Activated B cell treated with CpG ODN at 0.5 μM for 24 hours (primary cell): ENCODE measurements around the gene GPR17. TPM values are rescaled to one million over a fixed set of nuclear protein-coding genes. Genes with fewer than 3 reads are reported as not detected.

ENCODE experiments used
- ATAC-seq: fragments of 200-7000 bp; cut with Tn5 transposase; one replicate; pipeline ENCODE4 v1.10.0; 2021; ENCODE audit warnings: low read depth, mild to moderate bottlenecking, moderate library complexity
- CTCF ChIA-PET: fragments of 350-600 bp; sonication (Branson Sonifier 250); formaldehyde crosslinking; loops from one replicate; lab custom pipeline; 2021; ENCODE audit warnings: antibody characterized with exemption; lab: Charles Lee
- POLR2A ChIA-PET: fragments of 350-600 bp; sonication (Branson Sonifier 250); formaldehyde crosslinking; loops from one replicate; lab custom pipeline; 2021; ENCODE audit warnings: antibody characterized with exemption; lab: Charles Lee
- DNase-seq: peaks from one replicate; pipeline ENCODE4 v3.0.0; 2022
- H3K27ac Mint-ChIP-seq: one replicate; pipeline ENCODE4 v1.8.0; 2020; ENCODE audit warnings: mixed read lengths
- H3K27me3 Mint-ChIP-seq: one replicate; pipeline ENCODE4 v1.8.0; 2021; ENCODE audit warnings: mixed read lengths
- H3K36me3 Mint-ChIP-seq: one replicate; pipeline ENCODE4 v1.8.0; 2021; ENCODE audit warnings: low read depth, mixed read lengths
- H3K4me1 Mint-ChIP-seq: one replicate; pipeline ENCODE4 v1.8.0; 2021; ENCODE audit warnings: mixed read lengths
- H3K4me3 Mint-ChIP-seq: one replicate; pipeline ENCODE4 v1.8.0; 2020; ENCODE audit warnings: mild to moderate bottlenecking, mixed read lengths
- H3K9me3 Mint-ChIP-seq: one replicate; pipeline ENCODE4 v1.8.0; 2020; ENCODE audit warnings: mixed read lengths
- CTCF ChIP-seq: fragments of 200-600 bp; IDR thresholded peaks from one replicate; pipeline ENCODE4 v1.8.0; 2022; ENCODE audit warnings: antibody characterized with exemption, mild to moderate bottlenecking
- intact Hi-C: fragments of 100-400 bp; cut with micrococcal nuclease; formaldehyde crosslinking; loops from one replicate; pipeline ENCODE4 v1.15.1; 2024
- total RNA-seq: library from RNA; stranded (reverse); gene quantifications from 2 replicates; pipeline ENCODE4 v1.2.3, GENCODE V29; 2022

GPR17 gene
- total RNA-seq, 1 donor from 2014 or later = not detected

- no peak overlapping the region for H3K4me3 Mint-ChIP-seq
- H3K4me1 Mint-ChIP-seq = peaks cover 63% of the 10 kb centered on the region
- intact Hi-C loops = no loop called here
- ChIA-PET POLR2A (interaction anchor here (1.5 to 4.5 kb wide), 4 partner anchors 11 to 60 kb away, joined by 5 to 34 read pairs (median 6); partner anchors contain the start of gene SFT2D3), CTCF (interaction anchor here (1.0 to 11.3 kb wide), 8 partner anchors 22 to 161 kb away, joined by 3 to 289 read pairs (median 5); partner anchors contain the start of gene IWS1)
- ATAC-seq = no peak
- TF ChIP-seq CTCF = no peak
- DNase-seq = no peak
- no peaks in the 10 kb centered on the region for H3K36me3 Mint-ChIP-seq
- H3K27me3 Mint-ChIP-seq = no peaks in the 10 kb centered on the region
- H3K9me3 Mint-ChIP-seq = no peaks in the 10 kb centered on the region
- no peak overlapping the region for H3K27ac Mint-ChIP-seq
These were observed 4.9 kb downstream of the GPR17 start for GRCh38 chr2:127650785-127651380.

- POLR2A ChIA-PET = interaction anchor here (1.5 to 4.5 kb wide), 3 partner anchors 19 to 60 kb away, joined by 5 to 34 read pairs (median 7); partner anchors contain the start of gene SFT2D3
- ATAC-seq (no peak), DNase-seq (no peak)
- CTCF ChIA-PET = interaction anchor here (1.2 to 11.3 kb wide), 2 partner anchors 11 to 58 kb away, joined by 3 to 289 read pairs; no protein-coding TSS in a partner anchor
- Mint-ChIP-seq H3K4me3 (no peak overlapping the region), H3K9me3 (no peaks in the 10 kb centered on the region), H3K27ac (no peak overlapping the region), H3K4me1 (peaks cover 61% of the 10 kb centered on the region), H3K27me3 (no peaks in the 10 kb centered on the region), H3K36me3 (no peaks in the 10 kb centered on the region)
- no peak for TF ChIP-seq CTCF
- intact Hi-C loops = no loop called here
These were observed 5.4 kb downstream of the GPR17 start for GRCh38 chr2:127651381-127651809.

DNA sequence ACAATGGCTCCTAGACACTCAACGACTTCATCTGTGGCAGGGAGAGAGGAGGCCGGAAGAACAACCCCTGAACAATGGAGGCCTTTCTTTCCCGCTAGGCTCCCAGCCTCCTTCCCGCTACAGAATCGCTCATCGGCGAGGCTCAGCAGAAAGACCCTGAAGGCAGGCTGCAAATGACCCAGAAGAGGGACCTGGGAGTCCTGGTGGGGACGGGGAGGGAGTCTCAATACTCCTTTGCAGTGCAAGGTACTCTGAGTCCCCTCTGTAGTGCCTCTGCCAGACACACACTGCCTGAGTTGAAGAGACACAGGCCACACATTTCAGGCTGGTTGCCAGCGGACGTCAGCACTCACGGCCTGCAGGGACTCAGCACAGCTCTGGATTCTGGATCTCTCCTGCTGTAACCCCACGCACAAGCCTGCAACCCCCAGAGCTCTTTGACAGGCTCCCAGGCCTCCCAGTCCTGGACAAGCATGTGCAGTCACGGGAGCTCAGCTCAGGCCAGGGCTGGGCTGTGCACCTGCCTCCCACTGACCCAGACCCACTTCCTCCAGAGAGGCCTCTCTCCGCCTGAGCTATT is 6.1 kb downstream of the GPR17 start:
- no peak overlapping the region for H3K27ac Mint-ChIP-seq
- CTCF ChIA-PET = interaction anchor here (0.9 to 11.3 kb wide), 4 partner anchors 12 to 161 kb away, joined by 3 to 289 read pairs (median 3); no protein-coding TSS in a partner anchor
- intact Hi-C loops = no loop called here
- DNase-seq (no peak), ATAC-seq (peak; percentile 44)
- H3K9me3 Mint-ChIP-seq = no peaks in the 10 kb centered on the region
- H3K4me1 Mint-ChIP-seq = peaks cover 57% of the 10 kb centered on the region
- no peaks in the 10 kb centered on the region for H3K36me3 Mint-ChIP-seq
- no peaks in the 10 kb centered on the region for H3K27me3 Mint-ChIP-seq
- no peak for TF ChIP-seq CTCF
- POLR2A ChIA-PET = interaction anchor here (0.6 to 1.2 kb wide), 3 partner anchors 50 to 84 kb away, joined by 3 to 4 read pairs (median 3); partner anchors contain the start of gene SFT2D3
- no peak overlapping the region for H3K4me3 Mint-ChIP-seq

DNA sequence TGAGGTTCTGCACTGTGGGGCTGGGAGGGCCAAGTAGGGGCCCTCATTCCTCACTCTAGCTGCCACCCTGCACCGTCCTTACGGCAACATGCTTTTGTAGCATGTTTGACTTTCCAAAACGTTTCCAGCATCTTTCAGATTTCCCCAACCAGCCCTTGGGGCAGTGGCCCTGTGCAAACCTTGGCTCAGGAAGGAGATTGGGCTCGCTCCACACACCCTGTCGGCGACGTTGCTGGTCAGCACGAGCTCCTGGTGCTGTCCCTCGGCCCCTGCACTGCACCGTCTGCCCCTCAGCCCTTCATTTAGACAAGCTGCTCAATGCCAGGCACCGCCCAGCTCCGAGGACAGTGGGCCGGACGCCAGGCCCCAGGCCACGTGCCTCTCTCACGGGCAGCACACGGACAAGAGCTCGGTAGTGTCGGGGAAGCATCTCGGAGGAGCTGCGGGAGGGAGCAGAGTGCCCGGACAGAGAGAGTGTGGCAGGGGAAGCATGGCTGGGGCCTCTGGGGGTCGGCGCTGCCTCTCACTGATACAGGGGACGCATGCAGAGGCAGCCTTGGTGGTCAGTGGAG is 6.9 kb downstream of the GPR17 start:
- Mint-ChIP-seq H3K27ac (no peak overlapping the region), H3K36me3 (no peaks in the 10 kb centered on the region), H3K4me1 (peaks cover 51% of the 10 kb centered on the region), H3K27me3 (no peaks in the 10 kb centered on the region), H3K4me3 (no peak overlapping the region), H3K9me3 (no peaks in the 10 kb centered on the region)
- no peak for ATAC-seq
- intact Hi-C loops = no loop called here
- no peak for DNase-seq
- ChIA-PET CTCF (interaction anchor here (0.9 to 11.3 kb wide), 4 partner anchors 13 to 160 kb away, joined by 3 to 289 read pairs (median 3); no protein-coding TSS in a partner anchor), POLR2A (interaction anchor here (0.5 to 1.2 kb wide), 4 partner anchors 49 to 156 kb away, joined by 3 to 5 read pairs (median 4); partner anchors contain the start of gene SFT2D3)
- no peak for TF ChIP-seq CTCF
